AG08396 (cell line): ENCODE results near the gene PUM1.

Experiments used
- DNase-seq: peaks from one replicate; pipeline ENCODE4 v3.0.0; 2012; ENCODE audit warnings: low spot score, mixed read lengths

PUM1 gene

DNA sequence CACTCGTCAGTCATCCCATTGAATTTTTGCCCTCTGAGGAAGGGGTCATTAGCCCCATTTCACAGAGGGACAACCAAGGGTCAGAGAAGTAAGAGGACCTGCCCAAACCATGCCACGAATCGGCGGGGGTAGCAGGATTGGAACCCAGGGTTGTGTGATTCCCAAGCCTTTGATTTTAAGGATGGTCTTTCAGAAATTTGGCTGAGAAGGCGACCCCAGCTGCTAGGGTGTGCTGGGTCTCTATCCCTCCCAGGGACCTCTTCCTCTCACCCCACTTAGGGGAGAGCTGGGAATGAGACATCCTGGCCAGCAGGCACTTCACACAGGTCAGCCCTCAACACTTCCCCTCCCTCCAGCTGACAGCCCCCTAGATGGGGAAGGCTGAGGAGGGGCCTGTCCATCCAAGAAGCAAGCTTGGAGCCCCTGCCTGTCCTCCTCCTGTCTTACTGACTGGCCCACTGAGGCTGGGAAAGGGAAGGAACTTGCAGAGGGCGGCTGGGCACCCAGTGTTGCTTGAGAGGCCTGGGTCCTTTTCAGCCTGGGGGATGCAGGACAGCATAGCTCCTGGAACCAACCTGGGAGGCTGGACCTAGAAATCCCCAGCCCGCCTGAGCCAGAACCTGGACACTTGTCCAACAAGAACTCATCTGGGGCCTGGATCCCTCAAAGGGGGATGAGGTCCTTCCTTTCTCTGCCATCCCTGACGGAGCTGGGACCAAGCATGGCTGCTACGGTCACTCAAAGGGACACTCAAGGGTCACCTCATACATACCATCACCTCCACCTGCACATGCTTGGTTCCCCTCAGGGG lies 158.7 kb downstream of the PUM1 start:
- no peak for DNase-seq

- DNase-seq = no peak
These were observed 159.4 kb downstream of the PUM1 start for GRCh38 chr1:30905916-30906620.

- DNase-seq = no peak
These were observed 160.1 kb downstream of the PUM1 start for GRCh38 chr1:30905403-30905802.

GRCh38 chr1:30904962-30905335 lies 160.6 kb downstream of the PUM1 start:
- DNase-seq = no peak

GRCh38 chr1:30904191-30904961 lies 161.1 kb downstream of the PUM1 start:
- no peak for DNase-seq

- no peak for DNase-seq
These were observed 162.0 kb downstream of the PUM1 start for GRCh38 chr1:30903343-30904034.

DNA sequence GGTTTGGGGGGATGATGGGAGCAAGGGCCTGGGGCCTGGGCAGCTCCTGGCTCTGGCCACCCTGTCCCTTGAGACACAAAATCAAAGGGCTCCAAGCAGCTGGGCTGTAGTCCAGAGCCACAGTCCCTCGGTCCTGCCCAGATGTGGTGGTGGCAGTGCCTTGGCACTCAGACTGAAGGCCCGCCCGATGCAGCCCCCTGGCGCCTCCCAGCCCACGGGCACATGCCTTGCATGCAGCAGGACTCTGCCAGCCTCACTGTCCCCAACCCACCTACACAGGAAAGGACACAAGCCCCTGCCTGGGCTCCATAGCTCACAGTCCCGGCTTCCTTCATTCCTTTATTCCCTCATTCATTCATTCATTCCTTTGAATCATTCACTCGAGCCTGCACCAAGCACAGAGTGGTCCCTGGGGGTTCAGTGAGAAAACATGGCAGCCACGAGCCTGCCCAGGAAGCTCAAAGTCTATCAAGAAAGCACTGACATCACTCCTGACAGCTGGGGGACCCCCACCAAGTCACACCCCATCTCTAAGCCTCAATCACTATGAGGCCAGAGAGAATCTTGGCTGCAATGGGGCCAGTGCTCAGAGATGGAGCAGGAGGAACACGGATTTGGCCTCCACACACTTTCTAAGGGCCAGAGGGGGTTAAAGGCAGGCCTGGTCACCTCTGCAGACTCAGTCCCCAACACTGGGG lies 162.8 kb downstream of the PUM1 start:
- DNase-seq = no peak

- no peak for DNase-seq
These were observed 163.5 kb downstream of the PUM1 start for GRCh38 chr1:30901798-30902581.

DNA sequence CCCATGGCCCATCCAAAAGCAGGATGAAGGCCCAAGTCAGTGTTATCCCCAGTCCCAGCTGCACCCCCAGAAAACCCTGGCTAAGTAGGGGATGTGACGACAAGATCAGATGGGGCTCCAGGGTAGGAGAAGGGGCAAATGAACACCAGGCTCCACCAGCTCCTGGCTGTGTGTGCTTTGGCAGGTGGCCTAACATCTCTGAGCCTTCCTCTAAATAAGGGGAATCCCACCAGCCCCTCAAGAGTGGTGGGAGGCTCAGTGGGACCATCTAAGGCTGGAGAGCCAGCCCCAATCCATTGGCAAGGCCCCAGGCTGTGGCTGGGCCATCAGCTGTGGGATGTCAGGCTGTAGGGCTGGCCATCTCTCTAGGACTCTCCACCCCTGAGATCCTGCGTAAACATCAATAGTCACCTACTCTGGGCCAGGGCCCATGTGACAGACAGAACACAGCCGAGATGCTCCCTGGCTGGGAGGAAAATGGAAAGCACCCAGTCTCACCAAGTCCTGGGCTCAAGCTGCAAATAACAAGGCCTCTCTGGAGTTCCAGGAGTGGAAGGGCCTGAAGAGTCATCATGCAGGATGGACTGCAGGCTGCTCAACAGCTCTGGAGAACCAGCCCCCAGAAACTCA lies 164.5 kb downstream of the PUM1 start:
- DNase-seq = no peak

- no peak for DNase-seq
These were observed 165.0 kb downstream of the PUM1 start for GRCh38 chr1:30900486-30900885.

- DNase-seq = no peak
These were observed 165.7 kb downstream of the PUM1 start for GRCh38 chr1:30899577-30900389.

- DNase-seq = no peak
These were observed 167.3 kb downstream of the PUM1 start for GRCh38 chr1:30898031-30898815.

DNA sequence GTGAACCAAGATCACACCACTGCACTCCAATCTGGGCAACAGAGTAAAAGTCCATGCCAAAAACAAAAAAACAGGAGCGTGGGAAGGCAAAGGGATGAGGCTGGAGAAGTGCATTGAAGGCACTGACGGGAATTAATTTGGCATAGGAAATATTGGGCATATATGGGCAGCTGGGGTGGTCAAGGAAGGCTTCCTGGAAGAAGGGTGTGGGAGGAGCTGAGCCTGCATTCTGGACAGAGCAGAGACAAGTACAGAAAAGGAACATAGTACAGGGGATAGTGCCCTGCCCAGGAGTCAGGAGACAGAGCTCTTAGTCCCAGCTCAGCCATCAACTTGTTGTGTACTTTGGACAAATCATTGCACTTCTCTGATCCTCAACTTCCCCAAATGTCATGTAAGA lies 168.6 kb downstream of the PUM1 start:
- DNase-seq = no peak

DNA sequence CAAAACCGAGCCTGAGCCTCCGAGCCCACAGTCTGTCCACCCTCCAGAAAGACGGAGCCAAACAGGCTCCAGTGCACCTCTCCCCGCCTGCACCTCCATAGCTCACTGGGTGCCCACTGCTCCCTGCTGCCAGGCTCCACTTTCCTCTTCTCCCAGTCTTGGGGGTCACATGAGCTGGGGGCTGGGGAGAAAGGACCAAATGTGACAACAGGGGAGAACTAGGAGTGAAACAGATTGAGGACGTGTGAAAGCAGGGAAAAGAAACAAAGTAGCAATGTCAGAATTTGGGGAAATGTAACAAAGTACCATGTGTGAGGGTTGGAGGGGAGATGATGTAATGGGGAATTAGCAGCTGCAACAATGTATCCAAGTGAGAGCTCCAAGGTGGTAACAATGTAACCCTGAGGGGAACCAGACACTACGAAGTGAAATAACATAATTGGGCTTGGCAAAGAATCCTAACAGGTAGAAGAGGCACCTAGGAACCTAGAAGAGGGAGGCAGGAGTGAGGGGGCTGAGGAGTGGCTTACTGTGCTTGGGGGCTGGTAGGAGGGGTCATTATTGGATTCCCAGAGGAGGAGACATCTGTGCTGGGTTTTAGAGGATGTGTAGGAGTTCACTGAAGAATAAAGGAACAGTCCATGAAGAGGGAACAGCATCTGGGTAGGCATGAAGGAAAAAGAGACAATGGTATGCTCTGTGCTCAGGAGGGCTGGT lies 169.4 kb downstream of the PUM1 start:
- DNase-seq = no peak

DNA sequence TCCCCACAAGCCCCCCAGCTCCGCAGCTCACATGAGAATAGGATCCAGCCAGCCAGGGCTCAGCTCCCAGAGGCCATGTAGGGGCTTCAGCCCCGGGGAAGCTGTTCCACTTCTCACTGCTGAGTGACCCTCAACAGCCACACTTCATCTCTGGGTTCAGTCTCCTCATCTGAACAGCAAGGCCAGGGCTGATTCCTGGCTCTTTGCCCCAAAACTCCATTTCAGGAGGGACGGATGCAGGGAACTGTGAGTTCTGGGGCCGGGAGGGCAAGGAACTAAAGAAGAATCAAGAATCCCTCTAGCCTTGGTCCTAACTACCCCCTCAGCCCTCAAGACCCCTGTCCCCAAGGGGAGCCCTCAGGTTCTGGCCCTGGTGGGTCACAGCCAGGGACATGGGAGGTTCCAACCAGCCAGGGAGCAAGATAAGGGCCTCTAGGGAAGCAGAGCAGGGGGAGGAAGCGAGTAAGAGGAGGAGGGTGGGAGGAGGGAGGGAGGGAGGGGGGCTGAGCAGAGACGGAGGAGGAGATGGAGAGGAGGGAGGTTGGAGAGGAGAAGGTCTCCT lies 170.1 kb downstream of the PUM1 start:
- no peak for DNase-seq

DNA sequence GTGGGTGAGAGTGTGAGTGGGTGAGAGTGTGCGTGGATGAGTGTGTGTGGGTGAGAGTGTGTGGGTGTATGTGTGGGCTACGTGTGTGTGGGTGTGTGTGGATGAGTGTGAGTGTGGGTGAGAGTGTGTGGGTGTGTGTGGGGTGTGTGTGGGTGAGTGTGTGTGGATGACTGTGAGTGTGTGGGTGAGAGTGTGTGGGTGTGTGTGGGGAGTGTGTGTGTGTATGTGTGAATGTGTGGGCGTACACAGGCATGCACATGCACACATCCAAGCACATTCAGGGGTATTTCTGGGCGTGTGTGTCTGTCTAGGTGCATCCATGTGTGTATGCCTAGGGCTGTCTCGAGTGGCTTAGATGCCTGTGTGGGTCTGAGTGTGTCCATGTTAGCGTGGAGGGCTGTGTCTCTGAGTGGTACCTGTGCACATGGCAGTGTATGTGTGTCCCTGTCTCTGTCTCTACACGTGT lies 171.0 kb downstream of the PUM1 start:
- no peak for DNase-seq

DNA sequence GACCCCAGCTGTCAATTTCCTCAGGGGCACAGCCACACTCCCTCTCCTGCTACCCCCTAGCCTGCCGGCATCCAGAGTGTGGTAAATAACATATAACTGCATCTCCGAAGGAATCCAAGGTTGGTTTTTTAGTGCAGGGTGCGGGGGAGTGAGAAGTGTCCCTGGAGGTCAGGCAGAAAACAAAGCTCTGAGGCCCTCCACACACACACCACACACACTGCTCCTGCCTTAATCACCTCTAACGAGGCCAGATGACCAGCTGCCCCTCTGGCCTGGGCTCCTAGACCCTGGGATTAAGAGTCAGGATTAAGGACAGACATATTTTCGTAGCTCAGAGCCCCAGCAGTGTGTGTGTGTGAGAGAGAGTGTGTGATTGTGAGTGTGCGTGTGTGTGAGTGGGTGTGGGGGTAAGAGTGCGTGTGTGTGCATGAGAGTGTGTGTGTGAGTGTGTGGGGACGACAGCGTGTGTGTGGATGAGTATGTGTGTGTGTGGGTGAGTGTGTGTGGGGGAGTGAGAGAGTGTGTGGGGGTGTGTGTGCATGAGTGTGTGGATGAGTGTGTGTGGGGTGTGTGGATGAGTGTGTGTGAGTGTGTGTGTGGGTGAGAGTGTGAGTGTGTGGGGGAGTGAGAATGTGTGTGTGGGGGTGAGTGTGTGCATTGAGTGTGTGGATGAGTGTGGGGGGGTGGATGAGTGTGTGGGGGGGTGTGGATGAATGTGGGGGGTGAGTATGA lies 171.6 kb downstream of the PUM1 start:
- no peak for DNase-seq
